ENCODE measurements around the gene GLCCI1.
A peak's percentile ranks its signal among the peaks of the same experiment; 100 is the strongest.

GLCCI1 gene

GRCh38 chr7:8109196-8110022, 140.8 kb downstream of the GLCCI1 start:
- DNase-seq = no peak

- DNase-seq = no peak
Observed at GRCh38 chr7:8111282-8111960, 142.8 kb downstream of the GLCCI1 start.

- no peak for DNase-seq
Observed at GRCh38 chr7:8112685-8113084, 144.1 kb downstream of the GLCCI1 start.

- no peak for DNase-seq
Observed at GRCh38 chr7:8113184-8113583, 144.6 kb downstream of the GLCCI1 start.

- DNase-seq = no peak
Observed at GRCh38 chr7:8114175-8114574, 145.6 kb downstream of the GLCCI1 start.

GRCh38 chr7:8115547-8116402, 147.2 kb downstream of the GLCCI1 start:
- DNase-seq = no peak

GRCh38 chr7:8117195-8117594, 148.6 kb downstream of the GLCCI1 start:
- DNase-seq = peak; percentile 12

- no peak for DNase-seq
Observed at GRCh38 chr7:8119262-8119661, 150.7 kb downstream of the GLCCI1 start.

GRCh38 chr7:8120390-8121058, 151.9 kb downstream of the GLCCI1 start:
- DNase-seq = no peak

GRCh38 chr7:8121243-8121642, 152.6 kb downstream of the GLCCI1 start:
- DNase-seq = no peak

- DNase-seq = peak; percentile 85
Observed at GRCh38 chr7:8125680-8126444, 157.3 kb downstream of the GLCCI1 start.

- no peak for DNase-seq
Observed at GRCh38 chr7:8126601-8127167, 158.1 kb downstream of the GLCCI1 start.

- no peak for DNase-seq
Observed at GRCh38 chr7:8128449-8129317, 160.1 kb downstream of the GLCCI1 start.

GRCh38 chr7:8129318-8129659, 160.7 kb downstream of the GLCCI1 start:
- no peak for DNase-seq

- DNase-seq = no peak
Observed at GRCh38 chr7:8130663-8131062, 162.1 kb downstream of the GLCCI1 start.

- no peak for DNase-seq
Observed at GRCh38 chr7:8131694-8132605, 163.4 kb downstream of the GLCCI1 start.

GRCh38 chr7:8133188-8133848, 164.7 kb downstream of the GLCCI1 start:
- no peak for DNase-seq

- DNase-seq = peak; percentile 18
Observed at GRCh38 chr7:8134089-8134733, 165.6 kb downstream of the GLCCI1 start.

GRCh38 chr7:8135417-8135816, 166.8 kb downstream of the GLCCI1 start:
- no peak for DNase-seq

Data from MV-4-11 (cell line).